ENCODE results near the gene PHLPP1.

Gene PHLPP1

GRCh38 chr18:62856294-62856693, 141.0 kb downstream of the PHLPP1 start:
- DNase-seq = no peak

DNA sequence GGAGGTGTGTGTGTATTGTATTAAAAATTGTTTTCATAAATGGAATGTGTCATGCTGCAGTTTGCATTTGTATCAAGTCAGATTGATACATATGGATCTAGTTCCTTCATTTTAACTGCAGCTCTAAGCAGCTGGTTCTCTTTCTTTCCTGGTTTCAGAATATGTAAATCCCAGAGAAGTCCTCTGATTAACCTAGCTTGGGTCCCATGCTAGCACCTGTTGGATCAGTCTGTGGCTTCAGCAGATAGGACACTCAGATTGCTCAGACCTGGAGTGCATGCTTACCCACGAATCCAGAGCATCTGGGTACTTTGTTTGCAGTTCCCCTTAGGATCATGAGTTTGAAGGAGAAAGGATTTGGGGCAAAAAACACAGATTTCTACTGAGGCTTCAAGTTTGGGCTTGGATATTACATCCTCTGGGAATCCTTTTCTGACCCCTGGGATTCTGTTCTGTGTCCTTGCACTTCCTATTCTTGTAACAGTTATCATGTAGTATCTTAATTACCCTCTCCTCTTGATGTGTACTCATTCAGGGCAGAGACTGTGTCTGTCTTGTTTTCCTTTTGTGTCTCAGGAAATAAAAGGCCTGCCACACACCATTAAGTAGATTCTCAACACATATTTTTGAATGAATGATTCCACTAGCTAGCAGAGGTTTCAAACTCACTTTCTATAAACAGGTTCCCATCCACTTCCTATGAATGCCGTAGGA, 142.1 kb downstream of the PHLPP1 start:
- no peak for DNase-seq

GRCh38 chr18:62860062-62860461, 144.7 kb downstream of the PHLPP1 start:
- DNase-seq = no peak

DNA sequence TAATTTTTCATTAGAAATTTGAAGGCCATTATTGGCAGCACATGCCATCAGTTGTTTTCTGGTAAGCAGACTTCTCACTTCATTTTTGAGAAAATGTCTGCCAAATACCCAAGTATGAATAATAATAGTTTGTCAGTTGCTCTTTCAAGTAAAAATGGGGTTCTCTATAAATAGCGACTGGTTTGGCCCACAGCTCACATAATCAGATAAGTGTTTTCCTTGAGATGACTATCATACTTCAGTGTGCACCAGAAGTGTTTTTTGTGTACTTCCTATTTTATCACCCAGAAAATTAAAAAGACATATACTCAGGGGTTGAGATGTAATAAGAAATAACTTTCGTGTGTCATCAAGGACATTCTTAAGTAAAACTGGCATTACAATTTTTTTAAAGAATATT, 147.1 kb downstream of the PHLPP1 start:
- no peak for DNase-seq

GRCh38 chr18:62863579-62864001, 148.2 kb downstream of the PHLPP1 start:
- no peak for DNase-seq

DNA sequence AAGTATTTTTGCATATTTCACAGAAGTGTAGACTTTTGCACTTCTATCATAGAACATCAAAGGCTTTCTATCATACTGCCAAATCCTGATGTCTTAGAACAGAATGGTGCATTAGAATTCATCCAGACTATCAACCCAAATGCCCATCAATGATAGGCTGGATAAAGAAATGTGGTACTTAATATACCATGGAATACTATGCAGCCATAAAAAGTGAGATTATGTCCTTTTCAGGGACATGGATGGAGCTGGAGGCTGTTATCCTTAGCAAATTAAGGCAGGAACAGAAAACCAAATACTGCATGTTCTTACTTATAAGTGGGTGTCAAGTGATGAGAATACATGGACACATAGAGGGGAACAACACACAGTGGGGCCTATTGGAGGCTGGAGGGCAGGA, 150.2 kb downstream of the PHLPP1 start:
- DNase-seq = no peak

- DNase-seq = no peak
Measured at GRCh38 chr18:62867534-62867933, 152.2 kb downstream of the PHLPP1 start.

DNA sequence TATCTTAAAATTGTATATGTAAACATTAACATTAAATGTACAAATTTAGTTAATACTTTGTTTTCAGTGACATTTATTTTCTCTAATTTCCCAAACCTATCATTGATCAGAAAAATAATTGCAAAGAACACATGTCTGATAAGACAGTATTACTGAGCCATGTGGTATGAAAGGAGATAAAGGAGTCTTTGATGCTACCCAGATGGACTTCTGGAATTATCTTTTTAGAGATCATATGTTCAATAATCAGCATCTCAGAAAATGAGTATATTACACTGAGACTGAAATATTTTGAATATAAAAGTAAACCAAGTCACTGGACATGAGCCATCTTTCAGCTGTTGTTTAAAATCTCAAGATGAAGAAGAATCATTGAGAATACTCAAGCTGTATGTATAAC, 153.3 kb downstream of the PHLPP1 start:
- DNase-seq = no peak

DNA sequence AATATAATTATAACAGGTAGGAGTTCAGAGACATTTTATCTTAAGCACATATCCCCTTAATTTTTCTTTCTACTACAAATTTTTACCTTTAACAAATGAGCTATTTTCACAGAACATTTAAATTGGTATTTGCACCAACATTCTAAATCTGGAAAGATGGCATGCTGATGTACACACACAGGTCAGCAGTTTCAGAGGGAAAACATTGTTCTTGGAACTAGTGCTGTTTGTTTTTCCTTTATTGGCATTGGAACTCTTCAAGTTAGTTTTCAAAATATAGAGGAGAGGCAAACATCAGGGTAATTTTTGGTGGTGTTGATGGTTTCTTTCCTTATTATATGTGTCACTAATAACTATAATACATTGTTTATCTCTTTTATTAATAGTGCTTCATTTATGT, 155.3 kb downstream of the PHLPP1 start:
- no peak for DNase-seq

- no peak for DNase-seq
Measured at GRCh38 chr18:62875323-62875722, 160.0 kb downstream of the PHLPP1 start.

- no peak for DNase-seq
Measured at GRCh38 chr18:62876111-62876510, 160.8 kb downstream of the PHLPP1 start.

GRCh38 chr18:62876828-62877227, 161.5 kb downstream of the PHLPP1 start:
- DNase-seq = no peak

- no peak for DNase-seq
Measured at GRCh38 chr18:62877411-62878221, 162.3 kb downstream of the PHLPP1 start.

DNA sequence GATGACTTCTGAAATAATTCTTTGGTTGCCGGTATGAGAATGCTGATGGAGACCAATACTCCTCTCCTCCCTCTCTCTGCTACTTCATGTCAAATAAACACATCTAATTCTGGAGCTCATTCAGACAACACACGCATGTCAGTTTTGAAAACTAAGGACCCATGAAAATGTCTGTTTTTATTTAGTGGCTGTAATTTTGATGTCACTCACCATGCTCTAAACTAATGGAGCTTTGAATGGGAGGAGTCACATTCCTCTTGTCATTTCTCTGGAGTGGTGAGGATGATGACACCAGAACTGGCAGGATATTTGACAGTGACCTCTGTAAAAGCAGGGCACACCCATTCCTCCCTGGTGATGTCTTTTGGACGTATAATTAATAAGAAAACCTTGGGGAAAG, 163.0 kb downstream of the PHLPP1 start:
- no peak for DNase-seq

DNA sequence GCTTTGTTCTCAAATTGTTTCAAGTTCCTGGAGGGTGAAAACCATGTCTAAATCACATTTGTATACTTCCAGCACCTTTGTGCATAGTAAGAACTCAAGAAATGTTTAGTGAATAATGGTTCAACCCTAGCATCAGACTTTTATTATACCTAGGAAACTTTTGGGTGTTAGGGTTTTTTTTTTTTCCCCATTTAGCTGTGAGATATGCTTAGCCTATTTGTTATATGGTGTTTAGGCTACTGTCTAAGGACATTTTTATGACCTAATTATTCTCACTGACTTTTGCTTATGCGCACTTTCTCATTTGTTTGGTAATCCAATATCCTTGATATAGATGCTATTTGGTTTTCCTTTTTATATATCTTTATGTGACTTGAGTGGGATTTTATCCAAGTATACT, 164.7 kb downstream of the PHLPP1 start:
- DNase-seq = no peak

DNA sequence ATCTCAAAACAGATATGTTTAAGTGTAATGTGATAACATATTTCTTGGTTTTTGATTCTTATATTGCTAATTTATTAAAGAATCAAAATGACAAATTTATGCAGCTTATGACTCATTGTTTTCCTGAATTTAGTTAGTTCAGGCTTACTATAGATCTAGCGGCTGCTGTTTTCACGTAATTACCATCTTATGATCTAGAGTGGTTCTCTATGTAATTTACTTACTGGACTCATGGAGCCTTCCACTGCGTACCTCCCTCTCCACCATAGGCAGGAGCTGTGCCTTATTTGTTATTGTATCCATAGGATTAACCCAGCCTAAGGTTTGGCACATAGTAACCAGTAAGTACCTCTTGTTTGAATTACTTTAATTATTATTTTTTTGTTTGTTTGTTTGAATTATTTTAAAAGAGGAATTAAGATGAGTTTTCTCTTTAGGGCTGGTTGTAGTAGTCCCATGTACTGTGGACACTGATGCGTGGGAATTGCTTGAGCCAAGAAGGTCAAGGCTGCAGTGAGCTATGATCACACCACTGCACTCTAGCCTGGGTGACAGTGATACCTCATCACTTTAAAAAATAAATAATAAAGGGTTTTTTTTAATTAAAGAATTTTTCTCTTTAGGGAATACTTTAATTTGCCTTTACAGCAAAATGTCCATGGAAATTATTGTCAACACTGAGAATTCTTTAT, 165.5 kb downstream of the PHLPP1 start:
- no peak for DNase-seq

- no peak for DNase-seq
Measured at GRCh38 chr18:62881509-62882016, 166.2 kb downstream of the PHLPP1 start.

GRCh38 chr18:62883937-62884735, 168.8 kb downstream of the PHLPP1 start:
- DNase-seq = no peak

- no peak for DNase-seq
Measured at GRCh38 chr18:62885804-62886203, 170.5 kb downstream of the PHLPP1 start.

DNA sequence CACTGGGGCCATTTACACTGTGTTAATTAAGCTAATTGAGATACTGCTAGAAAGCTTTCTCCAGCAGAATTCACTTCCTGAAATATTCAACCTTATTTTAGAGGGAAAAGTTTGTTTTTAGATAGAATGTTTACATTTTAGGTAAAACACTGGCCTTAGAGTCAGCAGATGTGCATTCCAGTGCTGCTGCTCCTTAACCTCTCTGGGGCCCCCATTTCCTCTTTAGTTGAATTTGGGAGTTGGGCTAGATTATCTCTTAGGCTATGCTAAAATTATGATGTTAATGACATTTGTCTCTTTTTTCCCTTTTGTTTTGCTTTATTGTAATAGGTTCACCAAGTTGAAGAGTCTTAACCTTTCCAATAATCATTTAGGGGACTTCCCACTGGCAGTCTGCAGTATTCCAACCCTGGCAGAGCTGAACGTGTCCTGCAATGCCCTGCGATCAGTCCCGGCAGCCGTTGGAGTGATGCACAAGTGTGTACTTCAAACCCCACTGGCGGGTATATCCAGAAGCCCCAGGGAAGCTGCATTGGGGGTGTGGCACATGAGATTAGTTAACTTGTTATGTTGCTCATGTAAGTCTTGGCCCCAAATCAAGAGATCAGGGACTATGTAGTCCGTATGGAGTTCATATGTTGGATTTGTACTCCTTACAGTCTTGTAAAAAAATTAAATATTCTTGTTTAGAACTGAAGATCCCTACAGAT, 179.5 kb downstream of the PHLPP1 start:
- no peak for DNase-seq

- DNase-seq = no peak
Measured at GRCh38 chr18:62897153-62897552, 181.8 kb downstream of the PHLPP1 start.

DNA sequence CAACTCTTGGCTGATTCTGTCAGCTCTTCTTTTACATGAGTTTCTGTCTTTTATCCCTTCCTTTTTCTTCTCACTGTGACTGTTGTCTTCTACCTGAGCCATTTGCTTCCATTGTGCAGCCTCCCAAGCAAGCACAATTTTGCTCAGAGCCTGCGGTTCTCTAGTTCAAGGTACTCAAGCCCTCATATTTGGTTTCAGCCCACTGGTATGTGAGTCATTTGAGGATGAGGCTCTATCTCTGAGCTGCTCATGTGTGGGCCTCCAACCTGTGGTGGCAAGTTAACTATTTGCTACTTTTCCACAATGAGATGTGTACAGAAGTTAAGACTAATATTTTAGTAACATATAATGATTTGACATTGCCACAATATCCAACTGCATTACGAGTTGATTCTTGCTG, 183.0 kb downstream of the PHLPP1 start:
- no peak for DNase-seq
